Activated CD4-positive, alpha-beta T cell treated with anti-CD3 and anti-CD28 coated beads for 36 hours (primary cell): Measurements from ENCODE around the gene DOK7. TPM values are rescaled to one million over a fixed set of nuclear protein-coding genes. Genes with fewer than 3 reads are reported as not detected.
A peak's percentile ranks its signal among the peaks of the same experiment; 100 is the strongest.

Experiments
- ATAC-seq: fragments of 200-7000 bp; cut with Tn5 transposase; one replicate; pipeline ENCODE4 v1.10.0; 2021; ENCODE audit warnings: mild to moderate bottlenecking, moderate library complexity
- CTCF ChIA-PET: fragments of 350-600 bp; sonication (Branson Sonifier 250); formaldehyde crosslinking; loops from one replicate; lab custom pipeline; 2021; ENCODE audit warnings: antibody characterized with exemption; lab: Charles Lee
- POLR2A ChIA-PET: fragments of 350-600 bp; sonication (Branson Sonifier 250); formaldehyde crosslinking; loops from one replicate; lab custom pipeline; 2021; ENCODE audit warnings: antibody characterized with exemption, inconsistent platforms; lab: Charles Lee
- DNase-seq: peaks from one replicate; pipeline ENCODE4 v3.0.0-alpha.2; 2020
- H3K27ac Mint-ChIP-seq: one replicate; pipeline ENCODE4 v1.8.0; 2021; ENCODE audit warnings: mixed read lengths
- H3K27me3 Mint-ChIP-seq: one replicate; pipeline ENCODE4 v1.8.0; 2021; ENCODE audit warnings: mixed read lengths
- H3K36me3 Mint-ChIP-seq: one replicate; pipeline ENCODE4 v1.8.0; 2021; ENCODE audit warnings: low read depth, mixed read lengths
- H3K4me1 Mint-ChIP-seq: one replicate; pipeline ENCODE4 v1.8.0; 2021; ENCODE audit warnings: mixed read lengths
- H3K4me3 Mint-ChIP-seq: one replicate; pipeline ENCODE4 v1.8.0; 2021; ENCODE audit warnings: mild to moderate bottlenecking, moderate library complexity, mixed read lengths
- H3K9me3 Mint-ChIP-seq: one replicate; pipeline ENCODE4 v1.8.0; 2021; ENCODE audit warnings: low read depth, mixed read lengths
- intact Hi-C, 2 experiments: fragments of 100-400 bp; cut with DNase I in 1 of 2; cut with micrococcal nuclease in 1 of 2; formaldehyde crosslinking; loops; one replicate each; pipeline versions ENCODE4 v1.14.2 to v1.15.1; 2022 to 2024; cut with DNase I, micrococcal nuclease
- total RNA-seq, 2 experiments: library from RNA; stranded (reverse); gene quantifications; one replicate each; pipeline ENCODE4 v1.2.3, GENCODE V29; 2021

Gene DOK7
- total RNA-seq, 2 experiments from 2014 or later, result not detected

GRCh38 chr4:3488820-3489219, 25.7 kb downstream of the DOK7 start:
- no peaks in the 10 kb centered on the region for H3K9me3 Mint-ChIP-seq
- H3K36me3 Mint-ChIP-seq, result no peaks in the 10 kb centered on the region
- H3K27ac Mint-ChIP-seq, result no peak overlapping the region
- intact Hi-C loops, result no loop called here
- CTCF ChIA-PET, result interaction anchor here (0.6 kb wide), 1 partner anchor 163 kb away, joined by 3 read pairs; no protein-coding TSS in a partner anchor
- DNase-seq, result no peak
- POLR2A ChIA-PET, result no interaction called here
- ATAC-seq, result no peak
- H3K27me3 Mint-ChIP-seq, result peaks cover 22% of the 10 kb centered on the region
- H3K4me3 Mint-ChIP-seq, result no peak overlapping the region
- no peaks in the 10 kb centered on the region for H3K4me1 Mint-ChIP-seq

- peak; percentile 48 for DNase-seq
- H3K4me1 Mint-ChIP-seq, result no peaks in the 10 kb centered on the region
- POLR2A ChIA-PET, result no interaction called here
- CTCF ChIA-PET, result interaction anchor here (0.6 kb wide), 1 partner anchor 162 kb away, joined by 3 read pairs; no protein-coding TSS in a partner anchor
- intact Hi-C loops, result no loop called here
- no peaks in the 10 kb centered on the region for H3K9me3 Mint-ChIP-seq
- H3K36me3 Mint-ChIP-seq, result no peaks in the 10 kb centered on the region
- peaks cover 21% of the 10 kb centered on the region for H3K27me3 Mint-ChIP-seq
- no peak overlapping the region for H3K27ac Mint-ChIP-seq
- ATAC-seq, result peak; percentile 57
- no peak overlapping the region for H3K4me3 Mint-ChIP-seq
Observed at GRCh38 chr4:3489451-3489962, 26.4 kb downstream of the DOK7 start.

- intact Hi-C loops, result no loop called here
- Mint-ChIP-seq H3K36me3 (no peaks in the 10 kb centered on the region), H3K4me3 (no peak overlapping the region), H3K27me3 (peaks cover 19% of the 10 kb centered on the region), H3K4me1 (no peaks in the 10 kb centered on the region), H3K27ac (no peak overlapping the region), H3K9me3 (no peaks in the 10 kb centered on the region)
- no peak for DNase-seq
- ChIA-PET CTCF (interaction anchor here (1.3 kb wide), 1 partner anchor 11 kb away, joined by 4 read pairs; no protein-coding TSS in a partner anchor), POLR2A (no interaction called here)
- no peak for ATAC-seq
Observed at GRCh38 chr4:3491681-3492405, 28.7 kb downstream of the DOK7 start.

DNA sequence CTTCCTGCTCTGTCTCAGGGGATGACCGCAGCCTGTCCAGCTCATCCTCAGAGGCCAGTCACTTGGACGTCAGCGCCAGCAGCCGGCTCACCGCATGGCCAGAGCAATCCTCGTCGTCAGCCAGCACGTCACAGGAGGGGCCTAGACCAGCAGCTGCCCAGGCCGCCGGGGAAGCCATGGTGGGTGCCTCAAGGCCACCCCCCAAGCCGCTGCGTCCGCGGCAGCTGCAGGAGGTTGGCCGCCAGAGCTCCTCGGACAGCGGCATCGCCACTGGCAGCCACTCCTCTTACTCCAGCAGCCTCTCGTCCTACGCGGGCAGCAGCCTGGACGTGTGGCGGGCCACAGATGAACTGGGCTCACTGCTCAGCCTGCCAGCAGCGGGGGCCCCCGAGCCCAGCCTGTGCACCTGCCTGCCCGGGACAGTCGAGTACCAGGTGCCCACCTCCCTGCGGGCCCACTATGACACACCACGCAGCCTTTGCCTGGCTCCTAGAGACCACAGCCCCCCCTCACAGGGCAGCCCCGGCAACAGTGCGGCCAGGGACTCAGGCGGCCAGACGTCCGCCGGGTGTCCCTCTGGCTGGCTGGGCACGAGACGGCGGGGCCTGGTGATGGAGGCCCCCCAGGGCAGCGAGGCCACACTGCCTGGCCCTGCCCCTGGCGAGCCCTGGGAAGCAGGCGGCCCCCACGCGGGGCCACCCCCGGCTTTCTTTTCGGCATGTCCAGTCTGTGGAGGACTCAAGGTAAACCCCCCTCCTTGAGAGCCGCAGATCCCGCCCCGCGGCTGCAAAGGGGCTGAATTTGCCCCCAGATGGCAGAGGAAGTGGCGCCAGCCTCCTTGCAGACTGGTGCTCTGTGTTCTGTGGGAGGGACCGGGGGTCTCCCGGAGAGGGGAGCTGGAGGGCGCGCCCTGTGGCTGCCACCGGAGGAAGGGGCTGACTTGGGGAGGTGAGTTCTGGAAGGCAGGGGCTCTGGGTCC, 29.9 kb downstream of the DOK7 start:
- ATAC-seq (no peak), DNase-seq (no peak)
- H3K9me3 Mint-ChIP-seq, result no peaks in the 10 kb centered on the region
- H3K27ac Mint-ChIP-seq, result no peak overlapping the region
- peaks cover 19% of the 10 kb centered on the region for H3K27me3 Mint-ChIP-seq
- H3K4me3 Mint-ChIP-seq, result no peak overlapping the region
- POLR2A ChIA-PET, result no interaction called here
- H3K4me1 Mint-ChIP-seq, result no peaks in the 10 kb centered on the region
- no peaks in the 10 kb centered on the region for H3K36me3 Mint-ChIP-seq
- intact Hi-C loops, result no loop called here
- CTCF ChIA-PET, result interaction anchor here (1.1 kb wide), 1 partner anchor 12 kb away, joined by 5 read pairs; no protein-coding TSS in a partner anchor

GRCh38 chr4:3493720-3494461, 30.8 kb downstream of the DOK7 start:
- H3K9me3 Mint-ChIP-seq, result no peaks in the 10 kb centered on the region
- peaks cover 19% of the 10 kb centered on the region for H3K27me3 Mint-ChIP-seq
- intact Hi-C loops, result no loop called here
- no peaks in the 10 kb centered on the region for H3K4me1 Mint-ChIP-seq
- no peak overlapping the region for H3K4me3 Mint-ChIP-seq
- no peak overlapping the region for H3K27ac Mint-ChIP-seq
- ChIA-PET POLR2A (no interaction called here), CTCF (interaction anchor here (1.1 kb wide), 1 partner anchor 13 kb away, joined by 5 read pairs; no protein-coding TSS in a partner anchor)
- ATAC-seq (no peak), DNase-seq (no peak)
- no peaks in the 10 kb centered on the region for H3K36me3 Mint-ChIP-seq

DNA sequence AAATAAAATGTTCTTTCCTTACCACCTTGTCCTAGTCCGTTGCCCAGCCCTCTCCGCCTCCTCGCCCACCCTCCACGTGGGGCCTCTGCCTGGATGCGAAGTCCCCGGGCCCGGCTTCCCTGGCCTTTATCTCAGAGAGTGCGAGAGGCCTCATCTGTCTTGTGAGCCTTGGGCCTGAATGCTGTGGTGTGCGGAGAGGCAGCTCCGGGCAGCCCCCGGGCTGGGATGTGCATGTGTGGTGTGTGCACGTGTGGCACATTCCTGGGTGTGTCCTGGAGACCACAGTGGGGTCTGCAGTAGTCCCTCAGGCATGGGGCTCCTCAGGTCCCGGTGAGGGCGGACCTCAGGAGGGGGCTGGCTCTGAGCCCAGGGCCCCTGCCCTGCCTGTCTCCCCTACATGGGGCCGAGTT, 31.4 kb downstream of the DOK7 start:
- Mint-ChIP-seq H3K4me1 (no peaks in the 10 kb centered on the region), H3K27ac (no peak overlapping the region), H3K27me3 (peaks cover 19% of the 10 kb centered on the region), H3K36me3 (no peaks in the 10 kb centered on the region), H3K9me3 (no peaks in the 10 kb centered on the region), H3K4me3 (no peak overlapping the region)
- DNase-seq, result no peak
- ChIA-PET CTCF (interaction anchor here (1.1 kb wide), 1 partner anchor 13 kb away, joined by 5 read pairs; no protein-coding TSS in a partner anchor), POLR2A (no interaction called here)
- ATAC-seq, result no peak
- intact Hi-C loops, result no loop called here

DNA sequence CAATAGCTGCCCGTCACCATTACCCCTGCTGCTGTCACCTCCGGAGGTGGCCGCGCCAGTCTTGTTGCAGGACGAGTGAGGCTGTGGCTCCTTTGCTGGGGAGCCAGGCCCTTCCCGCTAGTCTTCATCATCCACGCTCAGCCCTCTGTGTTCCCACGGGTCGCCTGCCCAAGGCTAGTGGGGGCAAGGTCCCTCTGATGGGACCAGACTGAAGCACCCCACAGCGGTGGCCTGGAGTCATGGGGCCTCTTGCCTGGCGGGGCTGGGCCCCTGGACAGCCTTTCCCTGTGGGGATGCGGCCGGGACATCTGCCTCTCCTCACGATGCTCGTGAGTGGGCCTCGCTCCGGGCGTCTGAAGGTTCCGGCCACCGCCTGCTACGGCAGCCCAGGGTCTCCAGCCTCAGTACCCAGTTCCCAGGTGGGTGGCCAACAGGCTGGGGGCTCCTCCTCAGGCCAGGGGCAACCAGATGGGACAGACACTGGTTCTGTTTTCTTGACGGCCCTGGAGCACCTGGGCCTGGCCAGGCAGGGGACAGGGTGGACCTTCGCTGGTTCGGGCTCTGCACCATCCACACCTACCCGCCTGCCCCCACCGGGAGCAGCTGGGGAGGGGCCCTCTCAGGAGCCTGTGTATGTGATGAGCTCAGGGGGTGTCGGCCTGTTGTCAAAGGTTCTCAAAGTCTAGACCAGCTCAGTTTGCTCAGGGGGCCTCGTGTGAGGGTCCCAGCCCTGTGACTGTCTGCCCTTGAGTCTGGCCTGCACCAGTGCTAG, 32.3 kb downstream of the DOK7 start:
- ChIA-PET CTCF (no interaction called here), POLR2A (no interaction called here)
- intact Hi-C loops, result no loop called here
- Mint-ChIP-seq H3K36me3 (no peaks in the 10 kb centered on the region), H3K27ac (no peak overlapping the region), H3K27me3 (peaks cover 16% of the 10 kb centered on the region), H3K4me3 (no peak overlapping the region), H3K9me3 (no peaks in the 10 kb centered on the region), H3K4me1 (no peaks in the 10 kb centered on the region)
- no peak for DNase-seq
- ATAC-seq, result no peak

DNA sequence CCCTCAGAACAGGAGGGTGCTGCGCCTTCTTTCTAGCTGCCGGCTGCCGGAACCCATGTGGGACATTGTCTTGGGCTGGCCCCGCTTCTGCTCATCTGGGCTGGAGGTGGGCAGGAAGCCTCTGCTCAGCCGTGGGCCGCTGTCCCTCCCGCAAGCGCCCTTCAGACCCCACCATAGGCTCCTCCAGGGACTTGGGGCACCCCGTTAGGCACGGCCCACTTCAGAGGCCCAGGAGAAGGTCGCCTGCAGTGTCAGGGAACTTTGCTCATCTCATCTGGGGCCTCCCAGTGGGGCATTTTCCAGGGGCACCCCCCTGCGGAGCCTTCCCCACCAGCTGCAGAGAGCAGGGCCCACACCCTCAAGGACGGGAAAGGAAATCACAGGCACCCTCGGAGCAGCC, 32.9 kb downstream of the DOK7 start:
- ChIA-PET CTCF (no interaction called here), POLR2A (no interaction called here)
- ATAC-seq (no peak), DNase-seq (no peak)
- H3K9me3 Mint-ChIP-seq, result no peaks in the 10 kb centered on the region
- no peak overlapping the region for H3K4me3 Mint-ChIP-seq
- no peak overlapping the region for H3K27ac Mint-ChIP-seq
- intact Hi-C loops, result no loop called here
- no peaks in the 10 kb centered on the region for H3K4me1 Mint-ChIP-seq
- no peaks in the 10 kb centered on the region for H3K36me3 Mint-ChIP-seq
- peaks cover 13% of the 10 kb centered on the region for H3K27me3 Mint-ChIP-seq

- Mint-ChIP-seq H3K4me3 (no peak overlapping the region), H3K9me3 (no peaks in the 10 kb centered on the region), H3K4me1 (no peaks in the 10 kb centered on the region), H3K27me3 (peaks cover 5% of the 10 kb centered on the region), H3K27ac (no peak overlapping the region), H3K36me3 (no peaks in the 10 kb centered on the region)
- CTCF ChIA-PET, result no interaction called here
- ATAC-seq (no peak), DNase-seq (no peak)
- intact Hi-C loops, result no loop called here
- POLR2A ChIA-PET, result no interaction called here
Observed at GRCh38 chr4:3497095-3497494, 34.0 kb downstream of the DOK7 start.

DNA sequence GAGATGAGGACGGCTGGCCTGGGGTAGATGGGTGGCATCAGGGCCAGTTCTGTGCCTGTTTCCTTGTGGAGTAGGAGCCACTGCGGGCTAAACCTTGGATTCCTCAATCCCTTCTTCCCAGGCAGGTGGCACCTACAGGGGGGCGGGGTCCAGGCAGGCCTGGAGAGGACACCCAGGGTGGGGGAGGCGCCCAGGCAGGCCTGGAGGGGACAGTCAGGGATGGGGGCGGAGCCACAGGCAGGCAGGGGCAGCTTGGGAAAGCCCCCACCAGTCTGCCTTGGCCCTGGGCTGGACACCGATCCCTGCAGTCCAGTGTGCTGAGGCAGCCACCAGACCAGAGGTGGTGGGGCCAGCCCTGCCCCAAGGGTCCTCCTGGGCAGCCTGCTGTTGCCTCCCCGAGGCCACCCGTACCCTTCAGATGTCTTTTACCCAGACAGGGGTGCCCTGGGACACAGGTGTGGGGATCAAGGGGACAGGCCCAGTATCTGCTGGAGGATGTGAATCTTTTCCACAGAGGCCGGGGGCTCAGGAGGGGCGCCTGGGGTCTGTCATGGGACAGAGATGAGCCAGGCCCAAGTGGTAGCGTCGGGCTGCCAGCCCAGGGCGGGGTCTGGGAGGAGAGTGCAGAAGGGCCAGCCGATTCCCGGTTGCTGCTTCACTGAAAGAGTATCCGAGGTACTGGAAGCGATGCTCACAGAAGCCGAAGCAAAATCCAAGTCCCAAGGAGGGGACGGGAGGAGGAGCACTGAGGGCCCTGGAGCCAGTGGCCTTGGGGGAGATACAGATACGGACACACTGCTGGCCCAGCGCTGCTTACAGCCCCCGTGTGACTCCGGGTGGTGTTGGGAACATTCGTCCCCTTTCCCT, 34.6 kb downstream of the DOK7 start:
- ATAC-seq (no peak), DNase-seq (no peak)
- CTCF ChIA-PET, result no interaction called here
- Mint-ChIP-seq H3K4me1 (no peaks in the 10 kb centered on the region), H3K27ac (no peak overlapping the region), H3K9me3 (no peaks in the 10 kb centered on the region), H3K27me3 (peaks cover 2% of the 10 kb centered on the region), H3K36me3 (no peaks in the 10 kb centered on the region), H3K4me3 (no peak overlapping the region)
- intact Hi-C loops, result no loop called here
- POLR2A ChIA-PET, result no interaction called here
